MCF 10A (cell line): ENCODE measurements around the gene C5orf52. TPM values are rescaled to one million over a fixed set of nuclear protein-coding genes. Genes with fewer than 3 reads are reported as not detected.

Experiments used
- BruUV-seq: library from RNA; stranded (reverse); fragments of 400-500 nt; replicated peaks from 2 replicates; lab custom pipeline; 2021; lab: Mats Ljungman, UMichigan
- CTCF ChIA-PET: fragments of 300-600 bp; sonication (Branson Sonifier 250); formaldehyde crosslinking; extraction: SDS; loops from one replicate; lab custom pipeline; 2021; ENCODE audit warnings: antibody characterized with exemption, inconsistent platforms; lab: Yijun Ruan, JAX
- POLR2A ChIA-PET: fragments of 300-600, 350-650 bp; sonication (Branson Sonifier 250); formaldehyde crosslinking; extraction: SDS; loops from one replicate; lab custom pipeline; 2020; ENCODE audit warnings: antibody characterized with exemption, inconsistent platforms; lab: Yijun Ruan, JAX
- DNase-seq: peaks from one replicate; pipeline ENCODE4 v3.0.0-alpha.2; 2018; ENCODE audit not compliant: unreplicated experiment
- H3K27ac Mint-ChIP-seq: one replicate; pipeline ENCODE4 v1.8.0; 2022; ENCODE audit warnings: mild to moderate bottlenecking, low read depth, mixed read lengths; ENCODE audit not compliant: unreplicated experiment
- H3K27me3 Mint-ChIP-seq: one replicate; pipeline ENCODE4 v1.8.0; 2022; ENCODE audit warnings: mixed read lengths; ENCODE audit not compliant: insufficient read depth, unreplicated experiment
- H3K36me3 Mint-ChIP-seq: one replicate; pipeline ENCODE4 v1.8.0; 2022; ENCODE audit warnings: mild to moderate bottlenecking, moderate library complexity, mixed read lengths; ENCODE audit not compliant: insufficient read depth, unreplicated experiment
- H3K4me1 Mint-ChIP-seq: one replicate; pipeline ENCODE4 v1.8.0; 2022; ENCODE audit warnings: mixed read lengths; ENCODE audit not compliant: insufficient read depth, unreplicated experiment
- H3K4me3 Mint-ChIP-seq: one replicate; pipeline ENCODE4 v1.8.0; 2022; ENCODE audit warnings: mild to moderate bottlenecking, moderate library complexity, mixed read lengths; ENCODE audit not compliant: unreplicated experiment
- H3K9me3 Mint-ChIP-seq: one replicate; pipeline ENCODE4 v1.8.0; 2022; ENCODE audit warnings: mixed read lengths; ENCODE audit not compliant: unreplicated experiment
- intact Hi-C: fragments of 100-400 bp; cut with micrococcal nuclease; formaldehyde crosslinking; loops from 2 replicates; pipeline ENCODE4 v1.14.1; 2022
- total RNA-seq: library from RNA; stranded (reverse); gene quantifications from 2 replicates; pipeline ENCODE4 v1.2.3, GENCODE V29; 2022
- TF ChIP-seq, protein P1 (sequence below): fragments of 200-600 bp; IDR thresholded peaks from one replicate; pipeline ENCODE4 v1.8.0; 2022; ENCODE audit warnings: antibody characterized with exemption, mild to moderate bottlenecking; ENCODE audit not compliant: unreplicated experiment

Gene C5orf52
- total RNA-seq, 1 experiment from 2014 or later, result not detected

DNA sequence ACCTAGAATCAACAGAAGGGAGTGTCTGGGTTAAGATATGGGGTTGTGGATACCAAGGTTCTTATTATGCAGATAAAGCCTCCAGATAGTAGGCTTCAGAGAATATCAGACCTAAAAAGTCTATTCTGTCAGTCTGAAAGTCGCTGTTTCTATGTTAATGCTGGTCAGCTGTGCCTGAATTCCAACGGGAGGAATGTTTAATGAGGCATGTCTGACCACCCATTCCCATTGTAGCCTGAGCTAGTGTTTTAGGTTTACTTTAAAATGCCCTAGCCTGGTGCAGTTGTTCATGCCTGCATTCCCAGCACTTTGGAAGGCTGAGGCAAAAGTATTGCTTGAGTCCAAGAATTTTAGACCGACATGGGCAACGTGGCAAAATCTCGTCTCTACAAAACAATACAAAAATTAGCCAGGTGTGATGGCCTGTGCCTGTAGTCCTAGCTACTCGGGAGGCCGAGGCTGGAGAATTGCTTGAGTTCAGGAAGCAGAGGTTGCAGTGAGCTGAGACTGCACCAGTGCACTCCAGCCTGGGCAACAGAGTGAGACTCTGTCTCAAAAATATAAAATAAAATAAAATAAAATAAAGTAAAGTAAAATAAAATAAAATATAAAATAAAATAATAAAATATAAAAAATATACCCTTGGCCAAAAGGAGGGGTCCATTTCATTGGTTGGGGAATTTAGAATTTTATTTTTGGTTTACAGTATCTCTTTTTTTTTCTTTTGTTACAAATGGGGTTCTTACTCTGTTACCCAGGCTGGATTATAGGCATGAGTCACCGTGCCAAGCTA, 11.3 kb upstream of the C5orf52 start:
- POLR2A ChIA-PET, result interaction anchor here (0.7 kb wide), 1 partner anchor 22 kb away, joined by 3 read pairs; no protein-coding TSS in a partner anchor

DNA sequence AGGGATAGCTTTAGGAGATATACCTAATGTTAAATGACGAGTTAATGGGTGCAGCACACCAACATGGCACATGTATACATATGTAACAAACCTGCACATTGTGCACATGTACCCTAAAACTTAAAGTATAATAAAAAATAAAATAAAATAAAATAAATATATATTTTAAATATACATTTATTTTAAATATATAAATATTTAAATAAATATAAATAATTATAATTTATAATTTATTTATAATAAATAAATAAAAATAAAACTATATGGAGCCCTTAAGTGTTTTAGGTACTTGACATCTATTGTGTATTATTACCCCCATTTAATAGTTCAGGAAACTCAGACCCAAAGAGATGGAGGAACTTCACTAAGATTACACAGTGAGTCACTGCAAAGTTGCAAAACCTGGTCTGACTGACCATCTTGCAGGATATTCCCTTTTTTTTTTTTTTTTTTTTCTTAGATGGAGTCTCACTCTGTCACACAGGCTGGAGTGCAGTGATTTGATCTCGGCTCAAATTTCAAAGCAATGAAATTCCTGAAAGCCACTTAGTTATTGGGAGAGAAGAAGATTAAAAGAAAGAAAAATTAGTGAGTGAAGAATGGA, 5.8 kb upstream of the C5orf52 start:
- CTCF ChIA-PET, result interaction anchor here (0.7 kb wide), 1 partner anchor 266 kb away, joined by 3 read pairs; no protein-coding TSS in a partner anchor
- Mint-ChIP-seq H3K4me1 (peaks cover 10% of the 10 kb centered on the region), H3K36me3 (peaks cover 10% of the 10 kb centered on the region), H3K27me3 (peaks cover 10% of the 10 kb centered on the region), H3K4me3 (no peak overlapping the region), H3K27ac (no peak overlapping the region), H3K9me3 (no peaks in the 10 kb centered on the region)
- BruUV-seq, result no TSS peak
- TF ChIP-seq, protein P1, sequence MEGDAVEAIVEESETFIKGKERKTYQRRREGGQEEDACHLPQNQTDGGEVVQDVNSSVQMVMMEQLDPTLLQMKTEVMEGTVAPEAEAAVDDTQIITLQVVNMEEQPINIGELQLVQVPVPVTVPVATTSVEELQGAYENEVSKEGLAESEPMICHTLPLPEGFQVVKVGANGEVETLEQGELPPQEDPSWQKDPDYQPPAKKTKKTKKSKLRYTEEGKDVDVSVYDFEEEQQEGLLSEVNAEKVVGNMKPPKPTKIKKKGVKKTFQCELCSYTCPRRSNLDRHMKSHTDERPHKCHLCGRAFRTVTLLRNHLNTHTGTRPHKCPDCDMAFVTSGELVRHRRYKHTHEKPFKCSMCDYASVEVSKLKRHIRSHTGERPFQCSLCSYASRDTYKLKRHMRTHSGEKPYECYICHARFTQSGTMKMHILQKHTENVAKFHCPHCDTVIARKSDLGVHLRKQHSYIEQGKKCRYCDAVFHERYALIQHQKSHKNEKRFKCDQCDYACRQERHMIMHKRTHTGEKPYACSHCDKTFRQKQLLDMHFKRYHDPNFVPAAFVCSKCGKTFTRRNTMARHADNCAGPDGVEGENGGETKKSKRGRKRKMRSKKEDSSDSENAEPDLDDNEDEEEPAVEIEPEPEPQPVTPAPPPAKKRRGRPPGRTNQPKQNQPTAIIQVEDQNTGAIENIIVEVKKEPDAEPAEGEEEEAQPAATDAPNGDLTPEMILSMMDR, result no peak
- POLR2A ChIA-PET, result interaction anchor here (0.7 kb wide), 1 partner anchor 176 kb away, joined by 4 read pairs; no protein-coding TSS in a partner anchor
- intact Hi-C loops, result loop anchor here (1.0 to 10.0 kb wide), 2 partner anchors 91 to 337 kb away; partner anchors contain the start of gene ADAM19
- DNase-seq, result peak; percentile 89

More for the DNA sequence above, 11.3 kb upstream of the C5orf52 start:
- Mint-ChIP-seq H3K27me3 (no peaks in the 10 kb centered on the region), H3K36me3 (peaks cover 6% of the 10 kb centered on the region), H3K4me1 (no peaks in the 10 kb centered on the region), H3K27ac (no peak overlapping the region), H3K9me3 (no peaks in the 10 kb centered on the region), H3K4me3 (no peak overlapping the region)
- no TSS peak for BruUV-seq
- intact Hi-C loops, result loop anchor here (10.0 kb wide), 1 partner anchor 85 kb away; the partner anchor contains the start of gene ADAM19
- TF ChIP-seq, protein P1, result no peak
- no peak for DNase-seq
- CTCF ChIA-PET, result interaction anchor here (0.6 kb wide), 1 partner anchor 45 kb away, joined by 3 read pairs; no protein-coding TSS in a partner anchor

DNA sequence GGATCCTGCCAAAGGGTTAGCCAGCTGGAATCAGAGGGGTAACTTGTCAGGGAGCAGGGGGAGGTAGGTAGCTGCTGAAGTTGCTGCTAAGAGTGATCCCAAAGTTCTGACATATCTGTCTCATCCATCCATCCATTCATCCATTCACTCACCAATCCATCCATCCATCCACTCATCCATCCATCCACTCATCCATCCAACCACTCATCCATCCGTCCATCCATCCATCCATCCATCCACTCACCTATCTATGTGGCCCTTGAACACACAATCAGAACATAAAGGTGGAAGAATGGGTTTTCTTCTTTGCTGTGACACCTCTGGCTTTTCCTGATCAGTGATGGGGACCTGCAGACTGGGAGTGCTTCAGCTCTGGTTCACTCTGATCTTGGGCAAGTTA, 3.0 kb upstream of the C5orf52 start:
- Mint-ChIP-seq H3K36me3 (peaks cover 4% of the 10 kb centered on the region), H3K9me3 (peaks cover 8% of the 10 kb centered on the region), H3K27me3 (peaks cover 29% of the 10 kb centered on the region), H3K4me1 (peaks cover 14% of the 10 kb centered on the region), H3K4me3 (no peak overlapping the region), H3K27ac (no peak overlapping the region)
- intact Hi-C loops, result loop anchor here (10.0 kb wide), 1 partner anchor 94 kb away; the partner anchor contains the start of gene ADAM19
- ChIA-PET CTCF (interaction anchor here (0.6 to 3.0 kb wide), 8 partner anchors 16 to 383 kb away, joined by 3 to 16 read pairs (median 3); partner anchors contain the start of gene LSM11), POLR2A (no interaction called here)
- no peak for DNase-seq
- TF ChIP-seq, protein P1, result no peak
- BruUV-seq, result no TSS peak

DNA sequence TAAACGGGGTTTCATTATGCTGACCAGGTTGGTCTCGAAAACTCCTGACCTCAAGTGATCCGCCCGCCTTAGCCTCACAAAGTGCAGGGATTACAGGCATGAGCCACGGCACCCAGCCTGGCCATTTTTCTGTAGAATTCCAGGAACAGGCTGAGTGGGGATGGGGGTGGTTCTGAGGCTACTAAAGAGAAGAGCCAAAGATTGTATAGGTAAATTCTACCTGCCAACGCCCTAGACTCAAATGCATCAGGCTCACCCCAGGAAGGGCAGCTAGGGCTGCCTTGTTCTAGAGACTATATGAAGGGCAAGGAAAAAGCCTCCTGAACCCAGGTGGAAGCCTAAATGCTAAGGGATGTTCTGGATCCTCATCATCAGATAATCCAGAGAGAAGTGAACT, 1.6 kb upstream of the C5orf52 start:
- BruUV-seq, result no TSS peak
- intact Hi-C loops, result loop anchor here (1.0 to 10.0 kb wide), 3 partner anchors 49 to 95 kb away; partner anchors contain the start of genes ADAM19 and LSM11
- Mint-ChIP-seq H3K27ac (no peak overlapping the region), H3K9me3 (peaks cover 8% of the 10 kb centered on the region), H3K27me3 (peaks cover 29% of the 10 kb centered on the region), H3K4me1 (peaks cover 14% of the 10 kb centered on the region), H3K4me3 (no peak overlapping the region), H3K36me3 (peaks cover 4% of the 10 kb centered on the region)
- CTCF ChIA-PET, result interaction anchor here (0.6 to 3.0 kb wide), 7 partner anchors 14 to 342 kb away, joined by 3 to 16 read pairs (median 4); no protein-coding TSS in a partner anchor
- POLR2A ChIA-PET, result no interaction called here
- no peak for DNase-seq
- TF ChIP-seq, protein P1, result no peak
